Testis (tissue), 3 donors: ENCODE data around the gene CHCHD5. TPM values are rescaled to one million over a fixed set of nuclear protein-coding genes. Genes with fewer than 3 reads are reported as not detected.
A peak's percentile ranks its signal among the peaks of the same experiment; 100 is the strongest.

ENCODE experiments used
- DNase-seq: peaks from one replicate; pipeline ENCODE4 v3.0.0-alpha.2; 2019
- H3K27ac ChIP-seq, 2 donors: fragments of 200-600 bp; sonication (generic); one replicate each; pipeline ENCODE4 v1.5.1; 2019
- H3K27me3 ChIP-seq: fragments of 200-600 bp; sonication (generic); one replicate; pipeline ENCODE4 v1.5.1; 2019
- H3K36me3 ChIP-seq: fragments of 200-600 bp; sonication (generic); one replicate; pipeline ENCODE4 v1.5.1; 2017; ENCODE audit warnings: low read depth; ENCODE audit errors: missing control alignments
- H3K4me1 ChIP-seq: fragments of 200-600 bp; sonication (generic); one replicate; pipeline ENCODE4 v1.5.1; 2019
- H3K4me3 ChIP-seq, 2 donors: fragments of 200-600 bp; sonication (generic); one replicate each; pipeline ENCODE4 v1.5.1; 2017 to 2019
- H3K9me3 ChIP-seq: fragments of 200-600 bp; sonication (generic); one replicate; pipeline ENCODE4 v1.5.1; 2017
- CTCF ChIP-seq, 3 experiments: fragments of 450-650 bp in 2 of 3; fragments of 200-600 bp in 1 of 3; sonication (generic) in 1 of 3; IDR thresholded peaks; one replicate each; pipeline ENCODE4 v1.5.1; 2016 to 2019; ENCODE audit warnings: antibody characterized with exemption in 3 of 3, mild to moderate bottlenecking in 2 of 3, moderate library complexity in 1 of 3
- POLR2A ChIP-seq: fragments of 450-650 bp; IDR thresholded peaks from one replicate; pipeline ENCODE4 v1.6.1; 2017; ENCODE audit warnings: antibody characterized with exemption, mild to moderate bottlenecking, moderate library complexity
- WGBS, 2 donors: methylation state at CpG; one replicate each; pipeline ENCODE4 v1.1.5; 2018; 5-methylcytosine and 5-hydroxymethylcytosine counted together
- intact Hi-C: fragments of 100-400 bp; cut with DNase I; formaldehyde crosslinking; loops from one replicate; pipeline ENCODE4 v1.15.1; 2023; ENCODE audit warnings: low total_unique reads
- polyA plus RNA-seq: library from polyadenylated mRNA; stranded (reverse); fragments of 350-450 nt; fragmentation: Illumina TruSeq; extraction: RNeasy Lipid Tissue Mini Kit (QIAGEN cat#74804); gene quantifications from one replicate; pipeline ENCODE4 v1.2.3, GENCODE V29; 2014; ENCODE audit warnings: low read depth, low replicate concordance; ENCODE audit not compliant: insufficient read depth
- total RNA-seq, 2 donors: library from RNA; depleted of rRNA; stranded (reverse); fragments of >200 nt; gene quantifications; one replicate each; pipeline ENCODE4 v1.2.3, GENCODE V29; 2016

The CHCHD5 gene
- total and polyA plus RNA-seq, 3 donors from 2014 or later, result 49.0 to 98.9 (median 51.3) TPM

GRCh38 chr2:112579241-112579640 lies 5.2 kb upstream of the CHCHD5 start:
- H3K9me3 ChIP-seq, result no peaks in the 10 kb centered on the region

GRCh38 chr2:112580084-112580483 lies 4.3 kb upstream of the CHCHD5 start:
- TF ChIP-seq POLR2A (no peak), CTCF (IDR thresholded peaks at IDR 0.05) (no peak)
- Histone ChIP-seq H3K4me3 (no peak overlapping the region), H3K27ac (no peak overlapping the region), H3K9me3 (no peaks in the 10 kb centered on the region), H3K36me3 (no peaks in the 10 kb centered on the region), H3K4me1 (peaks cover 8% of the 10 kb centered on the region), H3K27me3 (no peaks in the 10 kb centered on the region)
- WGBS, 2 donors, result 91% methylated on average over 7 of the region's 7 CpGs
- DNase-seq, result no peak
- intact Hi-C loops, result no loop called here

More at GRCh38 chr2:112579241-112579640, 5.2 kb upstream of the CHCHD5 start:
- Histone ChIP-seq H3K4me1 (peaks cover 4% of the 10 kb centered on the region), H3K27me3 (no peaks in the 10 kb centered on the region), H3K4me3 (no peak overlapping the region), H3K27ac (no peak overlapping the region), H3K36me3 (no peaks in the 10 kb centered on the region)
- DNase-seq, result no peak
- intact Hi-C loops, result no loop called here
- TF ChIP-seq POLR2A (no peak), CTCF (IDR thresholded peaks at IDR 0.05) (no peak)

- WGBS, 2 donors, result 38 to 41% methylated on average over 10 of the region's 10 CpGs
- no peaks in the 10 kb centered on the region for H3K27me3 ChIP-seq
- H3K4me3 ChIP-seq, result no peak overlapping the region
- peak; percentile 32 for DNase-seq
- no peaks in the 10 kb centered on the region for H3K9me3 ChIP-seq
- intact Hi-C loops, result no loop called here
- no peak overlapping the region for H3K27ac ChIP-seq
- H3K4me1 ChIP-seq, result peaks cover 14% of the 10 kb centered on the region
- TF ChIP-seq CTCF (IDR thresholded peaks at IDR 0.05), result peak; percentile 38 to 82 (median 55)
- no peak for TF ChIP-seq POLR2A
- no peaks in the 10 kb centered on the region for H3K36me3 ChIP-seq
These were observed 2.1 kb upstream of the CHCHD5 start for GRCh38 chr2:112582314-112582746.

- DNase-seq, result peak; percentile 37
- 19 to 28% methylated on average over 14 to 19 of the region's 19 CpGs for WGBS, 2 donors
- TF ChIP-seq POLR2A (no peak), CTCF (IDR thresholded peaks at IDR 0.05) (no peak)
- intact Hi-C loops, result no loop called here
- H3K36me3 ChIP-seq, result no peaks in the 10 kb centered on the region
- peaks cover 14% of the 10 kb centered on the region for H3K4me1 ChIP-seq
- no peaks in the 10 kb centered on the region for H3K27me3 ChIP-seq
- H3K4me3 ChIP-seq, result peak overlapping the region; percentile 69 to 78
- peak overlapping the region; percentile 95 to 96 for H3K27ac ChIP-seq
- H3K9me3 ChIP-seq, result no peaks in the 10 kb centered on the region
These were observed 794 bp upstream of the CHCHD5 start for GRCh38 chr2:112583497-112584133.

GRCh38 chr2:112584891-112585250 lies 462 bp downstream of the CHCHD5 start:
- WGBS, 2 donors, result 41 to 56% methylated on average over 3 of the region's 3 CpGs
- intact Hi-C loops, result no loop called here
- Histone ChIP-seq H3K4me3 (peak overlapping the region; percentile 69 to 78), H3K27me3 (no peaks in the 10 kb centered on the region), H3K9me3 (no peaks in the 10 kb centered on the region), H3K27ac (peak overlapping the region; percentile 95 to 96), H3K36me3 (no peaks in the 10 kb centered on the region), H3K4me1 (peaks cover 14% of the 10 kb centered on the region)
- no peak for DNase-seq
- TF ChIP-seq POLR2A (no peak), CTCF (IDR thresholded peaks at IDR 0.05) (no peak)
